Osteoblast (primary cell): ENCODE measurements around the gene DMXL2. TPM values are rescaled to one million over a fixed set of nuclear protein-coding genes. Genes with fewer than 3 reads are reported as not detected.

Experiments used
- DNase-seq: peaks from one replicate; pipeline ENCODE4 v3.0.0; 2011; ENCODE audit warnings: low spot score, mixed read lengths; ENCODE audit not compliant: insufficient read length; ENCODE audit errors: missing footprints
- H2AFZ ChIP-seq: 2 replicates; pipeline ENCODE4 v1.6.0; 2011; ENCODE audit warnings: mild to moderate bottlenecking, low read length
- H3K27ac ChIP-seq: 2 replicates; pipeline ENCODE4 v1.5.1; 2011; ENCODE audit warnings: mild to moderate bottlenecking, low read depth, low read length, moderate library complexity
- H3K27me3 ChIP-seq: 2 replicates; pipeline ENCODE4 v1.6.0; 2012; ENCODE audit warnings: mild to moderate bottlenecking, control low read depth, inconsistent platforms, low read length, moderate library complexity; ENCODE audit not compliant: insufficient read depth
- H3K36me3 ChIP-seq: 2 replicates; pipeline ENCODE4 v1.5.1; 2011; ENCODE audit warnings: mild to moderate bottlenecking, low read length, control low read depth, moderate library complexity; ENCODE audit not compliant: insufficient read depth
- H3K4me1 ChIP-seq: 2 replicates; pipeline ENCODE4 v1.5.1; 2011; ENCODE audit warnings: mild to moderate bottlenecking, low read length, control low read depth, moderate library complexity; ENCODE audit not compliant: insufficient read depth
- H3K4me2 ChIP-seq: 2 replicates; pipeline ENCODE4 v1.6.0; 2011; ENCODE audit warnings: mild to moderate bottlenecking, low read length; ENCODE audit not compliant: insufficient read depth
- H3K4me3 ChIP-seq: fragments of 200-600 bp; sonication (generic); 3 replicates; pipeline ENCODE4 v1.5.1; 2012; ENCODE audit warnings: mild to moderate bottlenecking, low read length, inconsistent platforms; ENCODE audit not compliant: insufficient read depth
- H3K79me2 ChIP-seq: 2 replicates; pipeline ENCODE4 v1.6.0; 2012; ENCODE audit warnings: mild to moderate bottlenecking, low read length, control low read depth, inconsistent platforms; ENCODE audit not compliant: insufficient read depth
- H3K9me3 ChIP-seq: 2 replicates; pipeline ENCODE4 v1.5.1; 2011; ENCODE audit warnings: low read depth, low read length, control low read depth
- H4K20me1 ChIP-seq: 2 replicates; pipeline ENCODE4 v1.6.0; 2012; ENCODE audit warnings: mild to moderate bottlenecking, low read length, control low read depth; ENCODE audit not compliant: insufficient read depth
- CTCF ChIP-seq: IDR thresholded peaks from 2 replicates; pipeline ENCODE4 v1.5.1; 2011; ENCODE audit warnings: mild to moderate bottlenecking, low read depth, low read length, moderate library complexity; ENCODE audit errors: extremely low read depth
- total RNA-seq: library from RNA; depleted of rRNA; stranded (reverse); fragments of >200 nt; gene quantifications from 2 replicates; pipeline ENCODE4 v1.2.3, GENCODE V29; 2012

The DMXL2 gene
- total RNA-seq, 1 donor: 37.3 TPM

- H3K79me2 ChIP-seq: no peaks in the 10 kb centered on the region
- H3K4me2 ChIP-seq: no peak overlapping the region
- no peaks in the 10 kb centered on the region for H4K20me1 ChIP-seq
- no peak overlapping the region for H2AFZ ChIP-seq
- no peak overlapping the region for H3K27ac ChIP-seq
- DNase-seq: no peak
- H3K4me3 ChIP-seq: no peak overlapping the region
- H3K27me3 ChIP-seq: no peaks in the 10 kb centered on the region
- TF ChIP-seq CTCF: no peak
- H3K4me1 ChIP-seq: no peaks in the 10 kb centered on the region
- H3K36me3 ChIP-seq: no peaks in the 10 kb centered on the region
- no peaks in the 10 kb centered on the region for H3K9me3 ChIP-seq
Measured at GRCh38 chr15:51444112-51444511, 178.5 kb downstream of the DMXL2 start.

GRCh38 chr15:51443282-51443914 is 179.2 kb downstream of the DMXL2 start:
- no peak for TF ChIP-seq CTCF
- no peaks in the 10 kb centered on the region for H3K4me1 ChIP-seq
- no peak overlapping the region for H2AFZ ChIP-seq
- no peak overlapping the region for H3K27ac ChIP-seq
- H3K36me3 ChIP-seq: no peaks in the 10 kb centered on the region
- H3K4me2 ChIP-seq: no peak overlapping the region
- no peaks in the 10 kb centered on the region for H3K79me2 ChIP-seq
- DNase-seq: no peak
- no peaks in the 10 kb centered on the region for H3K27me3 ChIP-seq
- no peaks in the 10 kb centered on the region for H3K9me3 ChIP-seq
- no peaks in the 10 kb centered on the region for H4K20me1 ChIP-seq
- no peak overlapping the region for H3K4me3 ChIP-seq

GRCh38 chr15:51438526-51438925 is 184.0 kb downstream of the DMXL2 start:
- H2AFZ ChIP-seq: no peak overlapping the region
- H3K4me2 ChIP-seq: no peak overlapping the region
- H3K27ac ChIP-seq: no peak overlapping the region
- no peaks in the 10 kb centered on the region for H3K79me2 ChIP-seq
- H3K4me3 ChIP-seq: no peak overlapping the region
- H4K20me1 ChIP-seq: no peaks in the 10 kb centered on the region
- TF ChIP-seq CTCF: no peak
- no peaks in the 10 kb centered on the region for H3K36me3 ChIP-seq
- H3K4me1 ChIP-seq: no peaks in the 10 kb centered on the region
- no peaks in the 10 kb centered on the region for H3K27me3 ChIP-seq
- no peak for DNase-seq
- no peaks in the 10 kb centered on the region for H3K9me3 ChIP-seq

- no peak for DNase-seq
- no peak overlapping the region for H3K4me2 ChIP-seq
- no peak overlapping the region for H3K4me3 ChIP-seq
- H3K36me3 ChIP-seq: no peaks in the 10 kb centered on the region
- no peaks in the 10 kb centered on the region for H3K9me3 ChIP-seq
- no peaks in the 10 kb centered on the region for H3K27me3 ChIP-seq
- no peaks in the 10 kb centered on the region for H4K20me1 ChIP-seq
- no peaks in the 10 kb centered on the region for H3K79me2 ChIP-seq
- no peak overlapping the region for H2AFZ ChIP-seq
- TF ChIP-seq CTCF: no peak
- no peak overlapping the region for H3K27ac ChIP-seq
- no peaks in the 10 kb centered on the region for H3K4me1 ChIP-seq
Measured at GRCh38 chr15:51425517-51426040, 197.0 kb downstream of the DMXL2 start.
